ENCODE measurements around the gene RFC1.

Gene RFC1

GRCh38 chr4:39349326-39349725, 16.8 kb downstream of the RFC1 start:
- H3K4me3 ChIP-seq (ENCODE audit: low read depth, low read length), result no peak overlapping the region
- no peaks in the 10 kb centered on the region for H3K27me3 ChIP-seq (ENCODE audit: control insufficient read depth, insufficient read depth, low read length)
- H3K36me3 ChIP-seq (ENCODE audit: control insufficient read depth, insufficient read depth, low read length), result no peaks in the 10 kb centered on the region
- H3K4me1 ChIP-seq (ENCODE audit: control insufficient read depth, insufficient read depth, low read length), result no peaks in the 10 kb centered on the region
- H3K9me3 ChIP-seq (ENCODE audit: control insufficient read depth, insufficient read depth, low read length), result no peaks in the 10 kb centered on the region
- no peak overlapping the region for H3K9ac ChIP-seq (ENCODE audit: low read depth, low read length)

GRCh38 chr4:39348371-39349315, 17.5 kb downstream of the RFC1 start:
- Histone ChIP-seq H3K9me3 (ENCODE audit: control insufficient read depth, insufficient read depth, low read length) (no peaks in the 10 kb centered on the region), H3K4me3 (ENCODE audit: low read depth, low read length) (no peak overlapping the region), H3K27me3 (ENCODE audit: control insufficient read depth, insufficient read depth, low read length) (no peaks in the 10 kb centered on the region), H3K4me1 (ENCODE audit: control insufficient read depth, insufficient read depth, low read length) (no peaks in the 10 kb centered on the region), H3K9ac (ENCODE audit: low read depth, low read length) (no peak overlapping the region), H3K36me3 (ENCODE audit: control insufficient read depth, insufficient read depth, low read length) (no peaks in the 10 kb centered on the region)

- H3K27me3 ChIP-seq (ENCODE audit: control insufficient read depth, insufficient read depth, low read length), result no peaks in the 10 kb centered on the region
- H3K4me3 ChIP-seq (ENCODE audit: low read depth, low read length), result no peak overlapping the region
- no peaks in the 10 kb centered on the region for H3K9me3 ChIP-seq (ENCODE audit: control insufficient read depth, insufficient read depth, low read length)
- no peaks in the 10 kb centered on the region for H3K4me1 ChIP-seq (ENCODE audit: control insufficient read depth, insufficient read depth, low read length)
- no peak overlapping the region for H3K9ac ChIP-seq (ENCODE audit: low read depth, low read length)
- no peaks in the 10 kb centered on the region for H3K36me3 ChIP-seq (ENCODE audit: control insufficient read depth, insufficient read depth, low read length)
These were observed 19.2 kb downstream of the RFC1 start for GRCh38 chr4:39346856-39347519.

GRCh38 chr4:39342731-39343130, 23.4 kb downstream of the RFC1 start:
- Histone ChIP-seq H3K9ac (ENCODE audit: low read depth, low read length) (no peak overlapping the region), H3K9me3 (ENCODE audit: control insufficient read depth, insufficient read depth, low read length) (no peaks in the 10 kb centered on the region), H3K4me3 (ENCODE audit: low read depth, low read length) (no peak overlapping the region), H3K36me3 (ENCODE audit: control insufficient read depth, insufficient read depth, low read length) (no peaks in the 10 kb centered on the region), H3K4me1 (ENCODE audit: control insufficient read depth, insufficient read depth, low read length) (no peaks in the 10 kb centered on the region), H3K27me3 (ENCODE audit: control insufficient read depth, insufficient read depth, low read length) (no peaks in the 10 kb centered on the region)

GRCh38 chr4:39341075-39341725, 25.0 kb downstream of the RFC1 start:
- Histone ChIP-seq H3K27me3 (ENCODE audit: control insufficient read depth, insufficient read depth, low read length) (no peaks in the 10 kb centered on the region), H3K4me3 (ENCODE audit: low read depth, low read length) (no peak overlapping the region), H3K36me3 (ENCODE audit: control insufficient read depth, insufficient read depth, low read length) (no peaks in the 10 kb centered on the region), H3K4me1 (ENCODE audit: control insufficient read depth, insufficient read depth, low read length) (no peaks in the 10 kb centered on the region), H3K9ac (ENCODE audit: low read depth, low read length) (no peak overlapping the region), H3K9me3 (ENCODE audit: control insufficient read depth, insufficient read depth, low read length) (no peaks in the 10 kb centered on the region)

GRCh38 chr4:39339968-39340367, 26.2 kb downstream of the RFC1 start:
- Histone ChIP-seq H3K27me3 (ENCODE audit: control insufficient read depth, insufficient read depth, low read length) (no peaks in the 10 kb centered on the region), H3K9me3 (ENCODE audit: control insufficient read depth, insufficient read depth, low read length) (no peaks in the 10 kb centered on the region), H3K36me3 (ENCODE audit: control insufficient read depth, insufficient read depth, low read length) (no peaks in the 10 kb centered on the region), H3K9ac (ENCODE audit: low read depth, low read length) (no peak overlapping the region), H3K4me1 (ENCODE audit: control insufficient read depth, insufficient read depth, low read length) (no peaks in the 10 kb centered on the region), H3K4me3 (ENCODE audit: low read depth, low read length) (no peak overlapping the region)

GRCh38 chr4:39337841-39338240, 28.3 kb downstream of the RFC1 start:
- Histone ChIP-seq H3K27me3 (ENCODE audit: control insufficient read depth, insufficient read depth, low read length) (no peaks in the 10 kb centered on the region), H3K9ac (ENCODE audit: low read depth, low read length) (no peak overlapping the region), H3K9me3 (ENCODE audit: control insufficient read depth, insufficient read depth, low read length) (no peaks in the 10 kb centered on the region), H3K4me3 (ENCODE audit: low read depth, low read length) (no peak overlapping the region), H3K4me1 (ENCODE audit: control insufficient read depth, insufficient read depth, low read length) (no peaks in the 10 kb centered on the region), H3K36me3 (ENCODE audit: control insufficient read depth, insufficient read depth, low read length) (no peaks in the 10 kb centered on the region)

GRCh38 chr4:39335566-39335965, 30.6 kb downstream of the RFC1 start:
- Histone ChIP-seq H3K9ac (ENCODE audit: low read depth, low read length) (no peak overlapping the region), H3K4me3 (ENCODE audit: low read depth, low read length) (no peak overlapping the region), H3K4me1 (ENCODE audit: control insufficient read depth, insufficient read depth, low read length) (no peaks in the 10 kb centered on the region), H3K9me3 (ENCODE audit: control insufficient read depth, insufficient read depth, low read length) (no peaks in the 10 kb centered on the region), H3K27me3 (ENCODE audit: control insufficient read depth, insufficient read depth, low read length) (no peaks in the 10 kb centered on the region), H3K36me3 (ENCODE audit: control insufficient read depth, insufficient read depth, low read length) (no peaks in the 10 kb centered on the region)

- Histone ChIP-seq H3K27me3 (ENCODE audit: control insufficient read depth, insufficient read depth, low read length) (no peaks in the 10 kb centered on the region), H3K36me3 (ENCODE audit: control insufficient read depth, insufficient read depth, low read length) (no peaks in the 10 kb centered on the region), H3K4me3 (ENCODE audit: low read depth, low read length) (no peak overlapping the region), H3K9ac (ENCODE audit: low read depth, low read length) (no peak overlapping the region), H3K9me3 (ENCODE audit: control insufficient read depth, insufficient read depth, low read length) (no peaks in the 10 kb centered on the region), H3K4me1 (ENCODE audit: control insufficient read depth, insufficient read depth, low read length) (no peaks in the 10 kb centered on the region)
These were observed 35.0 kb downstream of the RFC1 start for GRCh38 chr4:39331191-39331590.

GRCh38 chr4:39330353-39330752, 35.8 kb downstream of the RFC1 start:
- no peak overlapping the region for H3K4me3 ChIP-seq (ENCODE audit: low read depth, low read length)
- no peaks in the 10 kb centered on the region for H3K27me3 ChIP-seq (ENCODE audit: control insufficient read depth, insufficient read depth, low read length)
- H3K9ac ChIP-seq (ENCODE audit: low read depth, low read length), result no peak overlapping the region
- no peaks in the 10 kb centered on the region for H3K36me3 ChIP-seq (ENCODE audit: control insufficient read depth, insufficient read depth, low read length)
- H3K4me1 ChIP-seq (ENCODE audit: control insufficient read depth, insufficient read depth, low read length), result no peaks in the 10 kb centered on the region
- no peaks in the 10 kb centered on the region for H3K9me3 ChIP-seq (ENCODE audit: control insufficient read depth, insufficient read depth, low read length)

GRCh38 chr4:39326468-39326977, 39.6 kb downstream of the RFC1 start:
- Histone ChIP-seq H3K36me3 (ENCODE audit: control insufficient read depth, insufficient read depth, low read length) (no peaks in the 10 kb centered on the region), H3K9me3 (ENCODE audit: control insufficient read depth, insufficient read depth, low read length) (no peaks in the 10 kb centered on the region), H3K27me3 (ENCODE audit: control insufficient read depth, insufficient read depth, low read length) (no peaks in the 10 kb centered on the region), H3K4me3 (ENCODE audit: low read depth, low read length) (no peak overlapping the region), H3K4me1 (ENCODE audit: control insufficient read depth, insufficient read depth, low read length) (no peaks in the 10 kb centered on the region), H3K9ac (ENCODE audit: low read depth, low read length) (no peak overlapping the region)
